ENCODE data around the gene YTHDC1. TPM values are rescaled to one million over a fixed set of nuclear protein-coding genes. Genes with fewer than 3 reads are reported as not detected.

Gene YTHDC1
- polyA plus RNA-seq, 2 donors, result 38.5 to 45.2 TPM

DNA sequence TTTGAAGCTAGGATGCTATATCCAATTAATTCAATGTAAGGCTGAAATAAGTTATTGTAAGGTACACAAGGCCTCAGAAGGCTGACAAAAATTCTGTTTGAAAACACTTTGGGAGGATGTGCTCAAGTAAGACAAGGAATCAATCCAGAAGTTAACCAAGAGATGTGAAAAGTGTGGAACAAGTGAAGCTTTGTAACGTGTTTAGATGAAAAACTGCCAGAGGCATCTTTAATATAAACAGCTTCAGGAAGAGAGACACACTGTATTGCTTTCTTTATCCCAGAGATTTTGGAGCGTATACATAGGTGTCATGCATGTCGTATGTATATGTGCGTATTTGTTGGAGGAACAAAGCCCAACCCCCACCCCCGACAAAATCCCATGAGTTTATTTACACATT is 28.3 kb upstream of the YTHDC1 start:
- Histone ChIP-seq H3K36me3 (ENCODE audit: control insufficient read depth in 2 of 2, insufficient read depth in 2 of 2, low read length in 1 of 2) (no peaks in the 10 kb centered on the region), H3K4me1 (ENCODE audit: control insufficient read depth in 2 of 2, insufficient read depth in 2 of 2, low read length in 1 of 2) (peaks cover 2 to 3% of the 10 kb centered on the region in 2 donors), H3K27me3 (ENCODE audit: control insufficient read depth in 1 of 2, insufficient read depth in 2 of 2, low read length in 2 of 2) (no peaks in the 10 kb centered on the region), H3K4me3 (ENCODE audit: low read depth in 1 of 2, low read length in 2 of 2) (no peak overlapping the region), H3K9me3 (ENCODE audit: control insufficient read depth in 2 of 2, insufficient read depth in 1 of 2, low read depth in 1 of 2, low read length in 1 of 2) (no peaks in the 10 kb centered on the region), H3K27ac (ENCODE audit: low read depth in 2 of 2, low read length in 1 of 2) (no peak overlapping the region)
- 66 to 73% methylated on average over 5 of the region's 5 CpGs for WGBS, 2 donors

DNA sequence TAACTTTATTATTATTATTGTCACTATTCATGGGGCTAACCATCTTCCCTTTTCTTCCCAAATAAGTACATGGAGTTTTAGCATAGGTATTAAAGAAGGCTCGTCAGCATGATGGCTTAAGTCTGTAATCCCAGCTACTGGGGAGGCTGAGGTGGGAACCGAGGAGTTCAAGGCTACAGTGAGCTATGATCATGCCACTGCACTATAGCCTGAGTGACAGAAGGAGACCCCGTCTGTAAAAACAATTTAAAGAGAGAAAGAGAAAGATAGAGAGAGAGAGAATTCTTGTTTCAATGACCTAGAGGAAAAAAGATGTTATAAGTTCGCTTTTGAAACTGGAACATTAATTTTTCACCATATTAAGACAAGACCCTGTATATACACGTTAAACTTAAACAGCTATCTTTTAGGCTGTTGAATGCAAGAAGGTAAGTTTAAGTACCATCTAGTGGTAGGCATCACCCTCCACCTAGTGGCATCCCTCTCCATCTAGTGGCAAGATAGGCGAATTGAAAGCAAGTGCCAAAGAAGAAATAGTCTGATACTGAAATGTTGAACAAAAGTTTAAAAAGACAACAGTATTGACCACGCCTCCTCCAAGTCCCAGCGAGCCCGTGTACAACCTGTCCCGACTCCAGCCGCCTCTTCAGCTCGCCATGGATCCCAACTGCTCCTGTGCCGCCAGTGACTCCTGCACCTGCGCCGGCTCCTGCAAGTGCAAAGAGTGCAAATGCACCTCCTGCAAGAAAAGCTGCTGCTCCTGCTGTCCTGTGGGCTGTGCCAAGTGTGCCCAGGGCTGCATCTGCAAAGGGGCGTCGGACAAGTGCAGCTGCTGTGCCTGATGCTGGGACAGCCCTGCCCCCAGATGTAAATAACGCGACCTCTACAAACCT is 26.0 kb upstream of the YTHDC1 start:
- WGBS, 2 donors, result 12 to 13% methylated on average over 19 of the region's 19 CpGs
- peak overlapping the region; percentile 41 to 50 for H3K4me3 ChIP-seq (ENCODE audit: low read depth in 1 of 2, low read length in 2 of 2)
- H3K27me3 ChIP-seq (ENCODE audit: control insufficient read depth in 1 of 2, insufficient read depth in 2 of 2, low read length in 2 of 2), result no peaks in the 10 kb centered on the region
- H3K9me3 ChIP-seq (ENCODE audit: control insufficient read depth in 2 of 2, insufficient read depth in 1 of 2, low read depth in 1 of 2, low read length in 1 of 2), result no peaks in the 10 kb centered on the region
- no peak overlapping the region for H3K27ac ChIP-seq (ENCODE audit: low read depth in 2 of 2, low read length in 1 of 2)
- no peaks in the 10 kb centered on the region for H3K36me3 ChIP-seq (ENCODE audit: control insufficient read depth in 2 of 2, insufficient read depth in 2 of 2, low read length in 1 of 2)
- H3K4me1 ChIP-seq (ENCODE audit: control insufficient read depth in 2 of 2, insufficient read depth in 2 of 2, low read length in 1 of 2), result peaks cover 2 to 3% of the 10 kb centered on the region in 2 donors

DNA sequence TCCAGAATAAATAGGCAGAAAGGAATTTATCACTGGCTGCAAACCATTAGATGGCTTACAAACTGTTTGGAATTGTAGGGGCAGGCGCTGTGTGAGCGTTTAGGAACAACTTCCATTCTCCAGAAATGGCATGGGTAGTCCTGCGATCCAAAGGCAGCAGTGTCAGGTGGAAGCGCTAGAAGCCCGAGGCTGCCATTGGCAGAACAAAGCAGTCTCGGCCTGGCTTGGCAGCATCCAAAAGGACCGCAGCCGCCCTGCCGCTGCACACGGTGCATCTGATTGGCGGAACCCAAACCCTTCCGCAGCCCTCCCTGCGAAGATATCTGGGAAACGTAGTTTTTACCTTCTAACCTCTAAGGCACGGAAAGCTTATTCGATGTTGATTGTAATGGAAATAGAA is 23.6 kb upstream of the YTHDC1 start:
- Histone ChIP-seq H3K27me3 (ENCODE audit: control insufficient read depth in 1 of 2, insufficient read depth in 2 of 2, low read length in 2 of 2) (no peaks in the 10 kb centered on the region), H3K9me3 (ENCODE audit: control insufficient read depth in 2 of 2, insufficient read depth in 1 of 2, low read depth in 1 of 2, low read length in 1 of 2) (no peaks in the 10 kb centered on the region), H3K27ac (ENCODE audit: low read depth in 2 of 2, low read length in 1 of 2) (peak overlapping the region in 1 of 2 donors; percentile 6), H3K4me3 (ENCODE audit: low read depth in 1 of 2, low read length in 2 of 2) (peak overlapping the region in 1 of 2 donors; percentile 29), H3K36me3 (ENCODE audit: control insufficient read depth in 2 of 2, insufficient read depth in 2 of 2, low read length in 1 of 2) (no peaks in the 10 kb centered on the region), H3K4me1 (ENCODE audit: control insufficient read depth in 2 of 2, insufficient read depth in 2 of 2, low read length in 1 of 2) (peaks cover 2 to 3% of the 10 kb centered on the region in 2 donors)
- WGBS, 2 donors, result 20 to 29% methylated on average over 16 of the region's 16 CpGs

DNA sequence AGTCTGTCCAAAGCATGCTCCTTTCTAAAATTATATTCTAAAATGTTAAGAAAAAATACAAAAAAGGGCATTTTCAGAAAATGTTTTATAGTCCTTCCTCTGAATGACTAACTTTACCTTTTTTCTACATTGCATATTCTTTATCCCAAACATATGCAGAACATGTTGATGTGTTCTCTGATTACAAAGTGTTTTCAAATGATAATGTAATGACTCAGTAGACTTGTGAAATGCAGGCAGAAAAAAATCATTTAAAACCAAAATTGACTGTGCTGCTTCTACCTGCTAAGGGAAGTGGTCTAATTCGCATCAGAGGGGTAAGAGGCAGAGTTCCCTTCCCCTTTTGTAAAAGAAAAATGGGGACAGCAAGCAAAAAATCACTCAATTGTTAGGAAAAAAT is 22.7 kb upstream of the YTHDC1 start:
- peaks cover 2 to 3% of the 10 kb centered on the region in 2 donors for H3K4me1 ChIP-seq (ENCODE audit: control insufficient read depth in 2 of 2, insufficient read depth in 2 of 2, low read length in 1 of 2)
- no peak overlapping the region for H3K27ac ChIP-seq (ENCODE audit: low read depth in 2 of 2, low read length in 1 of 2)
- no peaks in the 10 kb centered on the region for H3K36me3 ChIP-seq (ENCODE audit: control insufficient read depth in 2 of 2, insufficient read depth in 2 of 2, low read length in 1 of 2)
- H3K9me3 ChIP-seq (ENCODE audit: control insufficient read depth in 2 of 2, insufficient read depth in 1 of 2, low read depth in 1 of 2, low read length in 1 of 2), result no peaks in the 10 kb centered on the region
- H3K27me3 ChIP-seq (ENCODE audit: control insufficient read depth in 1 of 2, insufficient read depth in 2 of 2, low read length in 2 of 2), result no peaks in the 10 kb centered on the region
- 79 to 82% methylated on average over 1 of the region's 1 CpG for WGBS, 2 donors
- no peak overlapping the region for H3K4me3 ChIP-seq (ENCODE audit: low read depth in 1 of 2, low read length in 2 of 2)

DNA sequence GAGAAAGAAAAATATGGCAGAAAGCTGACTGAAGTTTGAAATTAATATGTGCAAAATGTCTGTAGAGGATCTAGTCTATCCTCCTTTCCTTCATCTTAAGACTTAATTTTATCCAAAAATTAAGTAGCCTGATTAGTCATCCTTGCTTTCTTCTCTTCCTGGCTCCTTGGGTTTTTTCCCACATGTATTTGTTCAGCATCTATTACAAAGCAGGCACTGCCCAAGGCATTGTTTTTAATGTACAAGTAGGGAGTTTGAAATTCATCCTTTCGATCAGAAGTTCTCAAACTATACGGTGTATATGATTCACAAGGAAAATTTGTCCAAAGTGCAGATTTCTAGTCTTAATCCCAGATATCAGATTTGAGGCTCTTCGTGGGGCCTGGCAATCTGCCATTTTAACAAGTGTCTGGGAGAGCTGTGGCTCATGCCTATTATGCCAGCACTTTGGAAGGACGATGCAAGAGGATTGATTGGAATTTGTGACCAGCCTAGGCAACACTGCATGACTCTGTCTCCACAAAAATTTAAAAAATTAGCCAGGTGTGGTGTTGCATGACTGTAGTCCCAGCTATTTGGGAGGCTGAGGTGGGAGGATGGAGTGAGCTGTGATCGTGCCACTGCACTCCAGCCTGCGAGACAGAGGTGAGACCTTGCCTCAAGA is 19.4 kb upstream of the YTHDC1 start:
- 54 to 63% methylated on average over 6 of the region's 6 CpGs for WGBS, 2 donors
- H3K4me1 ChIP-seq (ENCODE audit: control insufficient read depth in 2 of 2, insufficient read depth in 2 of 2, low read length in 1 of 2), result no peaks in the 10 kb centered on the region
- no peaks in the 10 kb centered on the region for H3K36me3 ChIP-seq (ENCODE audit: control insufficient read depth in 2 of 2, insufficient read depth in 2 of 2, low read length in 1 of 2)
- peak overlapping the region; percentile 45 to 59 for H3K27ac ChIP-seq (ENCODE audit: low read depth in 2 of 2, low read length in 1 of 2)
- no peak overlapping the region for H3K4me3 ChIP-seq (ENCODE audit: low read depth in 1 of 2, low read length in 2 of 2)
- no peaks in the 10 kb centered on the region for H3K9me3 ChIP-seq (ENCODE audit: control insufficient read depth in 2 of 2, insufficient read depth in 1 of 2, low read depth in 1 of 2, low read length in 1 of 2)
- no peaks in the 10 kb centered on the region for H3K27me3 ChIP-seq (ENCODE audit: control insufficient read depth in 1 of 2, insufficient read depth in 2 of 2, low read length in 2 of 2)

DNA sequence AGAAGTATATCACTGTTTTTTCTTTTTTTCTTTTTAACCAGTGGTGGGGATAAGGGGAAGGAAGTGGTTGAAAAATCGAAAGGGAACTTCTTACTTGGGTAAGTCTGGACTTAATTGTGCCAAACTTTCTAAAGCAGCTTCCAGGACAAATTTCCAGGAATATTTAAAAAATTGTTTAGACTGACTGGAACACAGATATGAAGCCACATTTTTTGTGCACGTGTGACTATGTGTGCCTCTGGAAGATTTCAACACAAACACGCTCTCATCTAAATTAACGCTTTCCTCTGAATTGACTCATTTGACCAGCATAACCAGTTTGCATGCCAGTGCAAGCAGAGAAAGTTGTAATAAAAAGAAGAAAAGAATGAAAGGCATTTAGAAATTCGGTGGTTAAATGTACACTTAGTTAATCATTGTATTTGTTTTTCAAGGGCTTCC is 18.8 kb upstream of the YTHDC1 start:
- Histone ChIP-seq H3K27ac (ENCODE audit: low read depth in 2 of 2, low read length in 1 of 2) (no peak overlapping the region), H3K27me3 (ENCODE audit: control insufficient read depth in 1 of 2, insufficient read depth in 2 of 2, low read length in 2 of 2) (no peaks in the 10 kb centered on the region), H3K36me3 (ENCODE audit: control insufficient read depth in 2 of 2, insufficient read depth in 2 of 2, low read length in 1 of 2) (no peaks in the 10 kb centered on the region), H3K4me1 (ENCODE audit: control insufficient read depth in 2 of 2, insufficient read depth in 2 of 2, low read length in 1 of 2) (no peaks in the 10 kb centered on the region), H3K9me3 (ENCODE audit: control insufficient read depth in 2 of 2, insufficient read depth in 1 of 2, low read depth in 1 of 2, low read length in 1 of 2) (no peaks in the 10 kb centered on the region), H3K4me3 (ENCODE audit: low read depth in 1 of 2, low read length in 2 of 2) (no peak overlapping the region)
- WGBS, 2 donors, result 39% methylated on average over 5 of the region's 5 CpGs

DNA sequence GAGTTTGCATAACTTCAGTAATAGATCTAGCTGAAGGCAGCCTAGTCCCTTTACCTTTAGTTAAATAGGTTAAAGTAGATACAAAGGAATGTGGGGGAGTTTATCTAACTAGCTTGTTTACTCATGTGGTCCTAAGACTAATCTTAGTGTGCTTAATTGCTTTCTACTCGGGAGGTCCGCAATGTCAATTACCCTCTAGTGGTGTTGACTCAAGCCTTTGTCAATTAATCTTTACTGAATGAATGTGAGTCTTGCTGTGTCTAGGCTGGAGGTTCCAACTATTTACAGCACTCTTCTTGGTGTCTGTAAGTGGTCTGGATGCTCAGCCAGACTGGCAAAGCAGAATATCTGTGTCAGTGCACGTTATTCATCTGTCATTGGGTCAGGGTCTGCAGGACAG is 17.9 kb upstream of the YTHDC1 start:
- Histone ChIP-seq H3K4me3 (ENCODE audit: low read depth in 1 of 2, low read length in 2 of 2) (no peak overlapping the region), H3K4me1 (ENCODE audit: control insufficient read depth in 2 of 2, insufficient read depth in 2 of 2, low read length in 1 of 2) (no peaks in the 10 kb centered on the region), H3K9me3 (ENCODE audit: control insufficient read depth in 2 of 2, insufficient read depth in 1 of 2, low read depth in 1 of 2, low read length in 1 of 2) (no peaks in the 10 kb centered on the region), H3K27ac (ENCODE audit: low read depth in 2 of 2, low read length in 1 of 2) (no peak overlapping the region), H3K36me3 (ENCODE audit: control insufficient read depth in 2 of 2, insufficient read depth in 2 of 2, low read length in 1 of 2) (no peaks in the 10 kb centered on the region), H3K27me3 (ENCODE audit: control insufficient read depth in 1 of 2, insufficient read depth in 2 of 2, low read length in 2 of 2) (no peaks in the 10 kb centered on the region)
- WGBS, 2 donors, result 67 to 69% methylated on average over 3 of the region's 3 CpGs

DNA sequence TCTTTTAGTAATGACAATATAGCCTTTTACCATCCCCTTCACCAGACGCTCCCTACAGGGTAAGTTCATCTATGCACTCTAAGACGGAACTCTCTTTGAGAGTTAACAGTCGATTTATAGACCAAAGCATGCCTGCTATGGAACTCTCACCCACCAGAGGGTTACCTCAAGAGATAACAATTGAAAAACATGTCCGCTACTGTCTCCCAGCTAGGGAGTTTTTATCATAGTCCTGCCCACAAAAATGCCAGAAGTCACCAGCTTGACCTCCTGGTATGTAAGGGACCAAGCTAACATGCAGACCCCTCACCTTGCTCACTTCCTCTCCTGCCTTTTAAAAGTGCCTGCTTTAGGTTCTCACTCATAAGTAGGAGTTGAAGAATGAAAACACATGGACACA is 16.7 kb upstream of the YTHDC1 start:
- no peaks in the 10 kb centered on the region for H3K36me3 ChIP-seq (ENCODE audit: control insufficient read depth in 2 of 2, insufficient read depth in 2 of 2, low read length in 1 of 2)
- H3K27ac ChIP-seq (ENCODE audit: low read depth in 2 of 2, low read length in 1 of 2), result no peak overlapping the region
- WGBS, 2 donors, result 89 to 90% methylated on average over 4 of the region's 4 CpGs
- no peaks in the 10 kb centered on the region for H3K4me1 ChIP-seq (ENCODE audit: control insufficient read depth in 2 of 2, insufficient read depth in 2 of 2, low read length in 1 of 2)
- H3K27me3 ChIP-seq (ENCODE audit: control insufficient read depth in 1 of 2, insufficient read depth in 2 of 2, low read length in 2 of 2), result no peaks in the 10 kb centered on the region
- no peaks in the 10 kb centered on the region for H3K9me3 ChIP-seq (ENCODE audit: control insufficient read depth in 2 of 2, insufficient read depth in 1 of 2, low read depth in 1 of 2, low read length in 1 of 2)
- H3K4me3 ChIP-seq (ENCODE audit: low read depth in 1 of 2, low read length in 2 of 2), result no peak overlapping the region

DNA sequence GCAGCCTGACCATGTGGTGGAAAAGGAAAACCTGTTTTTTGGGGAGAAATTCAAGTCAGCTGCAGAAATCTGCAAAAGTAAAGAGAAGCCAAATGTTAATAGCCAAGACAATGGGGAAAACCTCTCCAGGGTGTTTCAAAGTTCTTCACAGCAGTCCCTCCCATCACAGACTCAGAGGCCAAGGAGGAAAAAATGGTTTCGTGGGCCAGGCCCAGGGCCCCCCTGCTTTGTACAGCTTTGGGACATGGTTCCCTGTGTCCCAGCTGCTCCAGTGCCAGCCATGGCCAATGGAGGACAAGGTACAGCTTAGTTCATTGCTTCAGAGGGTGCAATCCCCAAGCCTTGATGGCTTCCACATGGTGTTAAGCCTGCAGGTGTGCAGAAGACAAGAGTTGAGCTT is 15.2 kb upstream of the YTHDC1 start:
- H3K4me1 ChIP-seq (ENCODE audit: control insufficient read depth in 2 of 2, insufficient read depth in 2 of 2, low read length in 1 of 2), result no peaks in the 10 kb centered on the region
- no peak overlapping the region for H3K27ac ChIP-seq (ENCODE audit: low read depth in 2 of 2, low read length in 1 of 2)
- no peaks in the 10 kb centered on the region for H3K27me3 ChIP-seq (ENCODE audit: control insufficient read depth in 1 of 2, insufficient read depth in 2 of 2, low read length in 2 of 2)
- H3K4me3 ChIP-seq (ENCODE audit: low read depth in 1 of 2, low read length in 2 of 2), result no peak overlapping the region
- no peaks in the 10 kb centered on the region for H3K36me3 ChIP-seq (ENCODE audit: control insufficient read depth in 2 of 2, insufficient read depth in 2 of 2, low read length in 1 of 2)
- no peaks in the 10 kb centered on the region for H3K9me3 ChIP-seq (ENCODE audit: control insufficient read depth in 2 of 2, insufficient read depth in 1 of 2, low read depth in 1 of 2, low read length in 1 of 2)
- 85% methylated on average over 1 of the region's 1 CpG for WGBS, 2 donors
